Esophagus squamous epithelium (tissue), 4 donors: ENCODE results near the gene SIGLEC12.

Source experiments
- CTCF ChIP-seq, 6 experiments: fragments of 450-650 bp in 4 of 6; fragments of 200-600 bp in 2 of 6; sonication (generic) in 2 of 6; IDR thresholded peaks; one replicate each; pipeline ENCODE4 v1.5.1; 2016 to 2019; ENCODE audit warnings: antibody characterized with exemption in 6 of 6, mild to moderate bottlenecking in 4 of 6, moderate library complexity in 4 of 6
- POLR2A ChIP-seq, 4 donors: fragments of 450-650 bp; IDR thresholded peaks; one replicate each; pipeline ENCODE4 v1.6.1; 2017; ENCODE audit warnings: antibody characterized with exemption in 4 of 4, mild to moderate bottlenecking in 4 of 4, moderate library complexity in 3 of 4

- TF ChIP-seq POLR2A (IDR thresholded peaks at IDR 0.05), result no peak
- TF ChIP-seq CTCF (IDR thresholded peaks at IDR 0.05), result no peak
Observed at GRCh38 chr19:51456541-51457290, 44.9 kb downstream of the SIGLEC12 start.
